ENCODE data around the gene ADCK2.
"Not testable (repeated sequence)": the region's sequence is repeated elsewhere in the genome, so short reads cannot be mapped to it uniquely, and the experiment has no call there.

Gene ADCK2

GRCh38 chr7:140646931-140647647 lies 25.7 kb upstream of the ADCK2 start:
- DNase-seq = peak; percentile 82

- DNase-seq = no peak
Observed at GRCh38 chr7:140649556-140650205, 23.1 kb upstream of the ADCK2 start.

- no peak for DNase-seq
Observed at GRCh38 chr7:140650367-140650766, 22.4 kb upstream of the ADCK2 start.

- DNase-seq = peak; percentile 80
Observed at GRCh38 chr7:140653319-140654108, 19.2 kb upstream of the ADCK2 start.

- no peak for DNase-seq
Observed at GRCh38 chr7:140654109-140654387, 18.7 kb upstream of the ADCK2 start.

- DNase-seq = no peak
Observed at GRCh38 chr7:140654661-140655060, 18.1 kb upstream of the ADCK2 start.

GRCh38 chr7:140655511-140656408 lies 17.0 kb upstream of the ADCK2 start:
- no peak for DNase-seq

GRCh38 chr7:140656548-140657515 lies 15.9 kb upstream of the ADCK2 start:
- DNase-seq = no peak

- DNase-seq = no peak
Observed at GRCh38 chr7:140657891-140658290, 14.9 kb upstream of the ADCK2 start.

GRCh38 chr7:140659856-140660255 lies 12.9 kb upstream of the ADCK2 start:
- no peak for DNase-seq

- no peak for DNase-seq
Observed at GRCh38 chr7:140661124-140661523, 11.6 kb upstream of the ADCK2 start.

- DNase-seq = not testable (repeated sequence)
Observed at GRCh38 chr7:140662938-140663337, 9.8 kb upstream of the ADCK2 start.

GRCh38 chr7:140667476-140667875 lies 5.3 kb upstream of the ADCK2 start:
- no peak for DNase-seq

- no peak for DNase-seq
Observed at GRCh38 chr7:140668641-140669040, 4.1 kb upstream of the ADCK2 start.

GRCh38 chr7:140669352-140669751 lies 3.4 kb upstream of the ADCK2 start:
- DNase-seq = no peak

GRCh38 chr7:140669862-140670261 lies 2.9 kb upstream of the ADCK2 start:
- DNase-seq = not testable (repeated sequence)

GRCh38 chr7:140670343-140670935 lies 2.3 kb upstream of the ADCK2 start:
- DNase-seq = no peak

- DNase-seq = no peak
Observed at GRCh38 chr7:140671966-140672365, 779 bp upstream of the ADCK2 start.

- DNase-seq = peak; percentile 83
Observed at GRCh38 chr7:140673063-140673773, 473 bp downstream of the ADCK2 start.

- DNase-seq = peak; percentile 40
Observed at GRCh38 chr7:140673774-140674155, 1.0 kb downstream of the ADCK2 start.

- no peak for DNase-seq
Observed at GRCh38 chr7:140674356-140674800, 1.6 kb downstream of the ADCK2 start.
